VCaP (cell line): Measurements from ENCODE around the gene SULT1E1.

Experiments
- H3K27ac ChIP-seq: fragments of 450-650 bp; 2 replicates; pipeline ENCODE4 v1.5.1; 2017
- CTCF ChIP-seq: fragments of 450-650 bp; conservative IDR thresholded peaks from 2 replicates; pipeline ENCODE4 v1.5.1; 2017; ENCODE audit warnings: mild to moderate bottlenecking, moderate library complexity

The SULT1E1 gene

DNA sequence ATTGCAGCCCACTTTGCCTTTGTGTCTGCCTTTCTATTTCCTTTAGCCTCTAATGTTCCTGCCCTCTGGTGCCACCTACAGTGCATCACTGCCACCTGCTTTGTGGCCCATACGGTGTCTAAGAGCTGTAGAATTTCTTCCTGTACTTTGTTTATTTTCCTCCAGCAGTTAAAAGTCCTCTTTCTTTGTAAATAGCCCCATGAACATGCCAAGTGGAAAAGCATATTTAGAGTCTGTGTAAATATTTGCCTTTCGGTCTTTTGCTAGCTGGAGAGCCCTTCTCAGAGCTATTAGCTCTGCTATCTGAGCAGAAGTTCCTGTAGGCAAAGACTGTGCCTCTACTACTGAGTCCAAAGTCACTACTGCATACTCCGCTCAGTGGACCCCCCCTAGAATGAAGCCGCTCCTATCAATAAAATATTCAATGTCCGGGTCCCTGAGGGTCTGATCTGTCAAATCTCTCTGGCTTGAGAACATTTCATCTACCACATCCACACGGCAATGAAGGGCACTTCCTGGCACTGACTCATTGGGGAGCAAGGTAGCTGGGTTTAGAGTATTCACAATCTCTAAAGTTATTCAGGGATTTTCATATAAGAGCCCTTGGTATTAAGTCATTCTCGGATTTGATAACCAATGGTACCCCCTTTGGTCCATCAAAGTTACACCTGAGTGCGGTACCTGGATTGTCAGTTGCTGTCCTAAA lies 36.3 kb downstream of the SULT1E1 start:
- H3K27ac ChIP-seq = peak overlapping the region; percentile 39
- peak; percentile 97 for TF ChIP-seq CTCF

GRCh38 chr4:69823048-69823447 lies 36.9 kb downstream of the SULT1E1 start:
- TF ChIP-seq CTCF = no peak
- H3K27ac ChIP-seq = peak overlapping the region; percentile 39

- no peak for TF ChIP-seq CTCF
- H3K27ac ChIP-seq = no peak overlapping the region
These were observed 37.7 kb downstream of the SULT1E1 start for GRCh38 chr4:69822198-69822597.

DNA sequence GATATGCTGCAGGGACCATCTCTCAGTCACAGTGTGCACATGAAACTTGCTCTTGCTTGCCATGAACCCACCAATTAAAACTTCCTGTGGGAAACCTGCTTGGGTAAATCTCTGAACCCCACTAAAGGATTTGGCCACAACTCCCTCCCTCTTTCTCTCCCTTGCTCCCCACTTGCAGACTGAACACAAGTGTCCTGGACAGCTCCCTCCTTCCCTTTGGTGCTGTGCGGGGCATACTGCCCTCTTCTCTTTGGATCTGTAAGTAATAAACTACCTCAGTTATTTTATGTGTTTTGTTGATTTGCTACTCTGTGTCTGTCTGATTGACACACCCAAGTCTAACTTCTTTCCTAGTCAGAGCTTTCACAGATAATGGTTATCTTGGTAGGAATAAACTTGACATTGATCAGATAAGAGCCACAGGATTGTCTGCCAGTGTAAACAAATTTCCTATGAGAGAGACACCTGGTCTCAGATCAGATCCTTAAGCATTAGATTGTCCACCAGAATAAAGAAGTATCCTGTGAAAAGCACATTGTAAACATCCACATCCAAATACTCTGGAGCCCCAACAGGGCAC lies 41.8 kb downstream of the SULT1E1 start:
- peak overlapping the region; percentile 12; the same call in 1 of the 2 replicates for H3K27ac ChIP-seq
- no peak for TF ChIP-seq CTCF

DNA sequence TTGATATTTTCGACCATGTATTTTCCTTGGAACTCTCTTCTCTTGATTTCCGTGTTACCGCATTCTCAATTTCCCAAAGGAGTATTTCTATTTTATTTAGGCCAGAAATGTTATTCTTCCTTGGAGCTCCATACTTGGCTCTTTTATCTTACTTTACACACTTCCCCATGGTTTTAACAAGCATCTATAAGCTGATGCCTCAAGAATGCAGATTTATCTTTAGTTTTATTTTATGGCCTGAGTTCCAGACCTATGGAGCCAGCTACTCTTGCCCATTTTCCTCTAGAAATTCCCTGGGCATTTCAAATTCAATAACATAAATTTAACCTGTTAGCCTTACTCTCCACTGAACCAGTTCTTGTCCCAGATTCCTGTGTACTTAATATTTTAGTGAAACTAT lies 43.7 kb downstream of the SULT1E1 start:
- H3K27ac ChIP-seq = no peak overlapping the region
- no peak for TF ChIP-seq CTCF

GRCh38 chr4:69813628-69814027 lies 46.3 kb downstream of the SULT1E1 start:
- TF ChIP-seq CTCF = no peak
- no peak overlapping the region for H3K27ac ChIP-seq

GRCh38 chr4:69811166-69811565 lies 48.8 kb downstream of the SULT1E1 start:
- no peak overlapping the region for H3K27ac ChIP-seq
- TF ChIP-seq CTCF = no peak
